Endothelial cell of umbilical vein (primary cell): ENCODE data around the gene ATP1B1.

ENCODE experiments used
- CTCF ChIP-seq, 2 donors: IDR thresholded peaks; 1 replicate in 1 of 2; 2 replicates in 1 of 2; pipeline ENCODE4 v1.5.1; 2011; ENCODE audit warnings: low read length in 2 of 2, mild to moderate bottlenecking in 2 of 2, moderate library complexity in 2 of 2, control low read depth in 1 of 2, inconsistent platforms in 1 of 2, low read depth in 1 of 2; ENCODE audit not compliant: insufficient read depth in 1 of 2; ENCODE audit errors: extremely low read depth in 1 of 2
- EZH2 ChIP-seq: IDR thresholded peaks from 2 replicates; pipeline ENCODE4 v1.6.1; 2012; ENCODE audit warnings: borderline replicate concordance, low read depth, mild to moderate bottlenecking, moderate library complexity, low read length, inconsistent platforms; ENCODE audit not compliant: severe bottlenecking
- GATA2 ChIP-seq: IDR thresholded peaks from 2 replicates; pipeline ENCODE4 v1.7.0; 2011; ENCODE audit warnings: low read depth, mild to moderate bottlenecking, moderate library complexity, mixed read lengths, low read length; ENCODE audit not compliant: insufficient read length, insufficient read depth
- JUN ChIP-seq: IDR thresholded peaks from 2 replicates; pipeline ENCODE4 v1.6.1; 2011; ENCODE audit warnings: borderline replicate concordance, low read depth; ENCODE audit not compliant: insufficient read length, insufficient read depth
- MYC ChIP-seq: IDR thresholded peaks from one replicate; pipeline ENCODE4 v1.6.1; 2011; ENCODE audit warnings: mild to moderate bottlenecking, low read depth, low read length
- POLR2A ChIP-seq: IDR thresholded peaks from 2 replicates; pipeline ENCODE4 v1.6.1; 2012; ENCODE audit warnings: low read depth, mild to moderate bottlenecking, control low read depth, low read length
- POLR2AphosphoS5 ChIP-seq: IDR thresholded peaks from 2 replicates; pipeline ENCODE4 v1.6.1; 2012; ENCODE audit warnings: low read depth, mild to moderate bottlenecking, control low read depth, low read length, moderate library complexity; ENCODE audit not compliant: insufficient read depth

DNA sequence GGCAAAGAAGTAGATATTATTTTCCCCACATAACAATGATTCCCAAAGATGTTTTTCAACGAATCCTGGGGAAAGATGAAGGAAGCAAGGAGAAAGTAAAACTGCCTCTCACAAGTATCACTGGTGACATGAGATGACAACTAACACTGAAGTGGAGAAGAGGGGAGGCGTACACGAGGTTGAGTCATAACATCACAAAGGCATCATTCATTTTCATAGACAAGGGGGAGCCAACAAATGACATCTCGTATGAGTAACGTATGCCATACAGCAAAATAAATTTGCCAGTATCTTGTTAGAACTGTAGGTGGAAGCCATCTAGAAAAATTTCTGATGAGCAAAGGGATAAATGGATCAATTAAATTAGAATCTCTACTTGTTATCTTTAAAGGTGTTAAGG, 56.6 kb downstream of the ATP1B1 start:
- TF ChIP-seq POLR2A (no peak), CTCF (IDR thresholded peaks at IDR 0.05; ENCODE audit: extremely low read depth in 1 of 2, insufficient read depth in 1 of 2, low read depth in 1 of 2, low read length in 2 of 2) (no peak), EZH2 (no peak), POLR2AphosphoS5 (no peak), JUN (no peak), GATA2 (no peak), MYC (no peak)
